ENCODE results near the gene SLC35F4.

GRCh38 chr14:57712102-57712501 is 153.8 kb downstream of the SLC35F4 start:
- no peak for TF ChIP-seq POLR2A (IDR thresholded peaks at IDR 0.05; ENCODE audit: low read depth, low read length)
- TF ChIP-seq, protein P1, sequence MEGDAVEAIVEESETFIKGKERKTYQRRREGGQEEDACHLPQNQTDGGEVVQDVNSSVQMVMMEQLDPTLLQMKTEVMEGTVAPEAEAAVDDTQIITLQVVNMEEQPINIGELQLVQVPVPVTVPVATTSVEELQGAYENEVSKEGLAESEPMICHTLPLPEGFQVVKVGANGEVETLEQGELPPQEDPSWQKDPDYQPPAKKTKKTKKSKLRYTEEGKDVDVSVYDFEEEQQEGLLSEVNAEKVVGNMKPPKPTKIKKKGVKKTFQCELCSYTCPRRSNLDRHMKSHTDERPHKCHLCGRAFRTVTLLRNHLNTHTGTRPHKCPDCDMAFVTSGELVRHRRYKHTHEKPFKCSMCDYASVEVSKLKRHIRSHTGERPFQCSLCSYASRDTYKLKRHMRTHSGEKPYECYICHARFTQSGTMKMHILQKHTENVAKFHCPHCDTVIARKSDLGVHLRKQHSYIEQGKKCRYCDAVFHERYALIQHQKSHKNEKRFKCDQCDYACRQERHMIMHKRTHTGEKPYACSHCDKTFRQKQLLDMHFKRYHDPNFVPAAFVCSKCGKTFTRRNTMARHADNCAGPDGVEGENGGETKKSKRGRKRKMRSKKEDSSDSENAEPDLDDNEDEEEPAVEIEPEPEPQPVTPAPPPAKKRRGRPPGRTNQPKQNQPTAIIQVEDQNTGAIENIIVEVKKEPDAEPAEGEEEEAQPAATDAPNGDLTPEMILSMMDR (conservative IDR thresholded peaks at IDR 0.05; ENCODE audit: low read depth, low read length) = no peak
- TF ChIP-seq MXI1 (IDR thresholded peaks at IDR 0.05; ENCODE audit: borderline replicate concordance, low read depth, low read length) = no peak
- no peak for TF ChIP-seq MAFK (IDR thresholded peaks at IDR 0.05; ENCODE audit: low read depth, low read length)
- no peak for TF ChIP-seq CEBPB (IDR thresholded peaks at IDR 0.05; ENCODE audit: low read depth, low read length)
- no peak for TF ChIP-seq SMC3 (IDR thresholded peaks at IDR 0.05; ENCODE audit: low read depth, low read length)
